Measurements from ENCODE around the gene NELL1.
"Not testable (repeated sequence)": the region's sequence is repeated elsewhere in the genome, so short reads cannot be mapped to it uniquely, and the experiment has no call there.

The NELL1 gene

GRCh38 chr11:20839231-20839630 is 169.8 kb downstream of the NELL1 start:
- no peaks in the 10 kb centered on the region for H3K27me3 Mint-ChIP-seq
- no peak for ATAC-seq (replicated peaks)

GRCh38 chr11:20840341-20840740 is 171.0 kb downstream of the NELL1 start:
- H3K27me3 Mint-ChIP-seq: no peaks in the 10 kb centered on the region
- H3K4me1 Mint-ChIP-seq: no peaks in the 10 kb centered on the region
- H3K4me3 Mint-ChIP-seq: no peak overlapping the region
- H3K9me3 Mint-ChIP-seq: no peaks in the 10 kb centered on the region
- ATAC-seq (replicated peaks) (no peak), DNase-seq (no peak)
- no peak overlapping the region for H3K27ac Mint-ChIP-seq
- no peaks in the 10 kb centered on the region for H3K36me3 Mint-ChIP-seq

More at GRCh38 chr11:20839231-20839630, 169.8 kb downstream of the NELL1 start:
- H3K27ac Mint-ChIP-seq: no peak overlapping the region
- no peak overlapping the region for H3K4me3 Mint-ChIP-seq
- no peak for DNase-seq
- no peaks in the 10 kb centered on the region for H3K36me3 Mint-ChIP-seq
- H3K4me1 Mint-ChIP-seq: no peaks in the 10 kb centered on the region
- H3K9me3 Mint-ChIP-seq: no peaks in the 10 kb centered on the region

GRCh38 chr11:20844216-20844615 is 174.8 kb downstream of the NELL1 start:
- H3K36me3 Mint-ChIP-seq: no peaks in the 10 kb centered on the region
- H3K27ac Mint-ChIP-seq: no peak overlapping the region
- ATAC-seq (replicated peaks) (no peak), DNase-seq (no peak)
- H3K9me3 Mint-ChIP-seq: peaks cover 0 to 1% of the 10 kb centered on the region in 2 donors
- H3K27me3 Mint-ChIP-seq: no peaks in the 10 kb centered on the region
- H3K4me1 Mint-ChIP-seq: no peaks in the 10 kb centered on the region
- no peak overlapping the region for H3K4me3 Mint-ChIP-seq

- Mint-ChIP-seq H3K27ac (no peak overlapping the region), H3K4me1 (no peaks in the 10 kb centered on the region), H3K36me3 (no peaks in the 10 kb centered on the region), H3K9me3 (peaks cover 0 to 1% of the 10 kb centered on the region in 2 donors), H3K4me3 (no peak overlapping the region), H3K27me3 (no peaks in the 10 kb centered on the region)
- DNase-seq (no peak), ATAC-seq (replicated peaks) (no peak)
These were observed 175.2 kb downstream of the NELL1 start for GRCh38 chr11:20844630-20845029.

- no peaks in the 10 kb centered on the region for H3K27me3 Mint-ChIP-seq
- DNase-seq (no peak), ATAC-seq (replicated peaks) (no peak)
- no peaks in the 10 kb centered on the region for H3K4me1 Mint-ChIP-seq
- no peak overlapping the region for H3K4me3 Mint-ChIP-seq
- peaks cover 4 to 8% of the 10 kb centered on the region in 2 donors for H3K9me3 Mint-ChIP-seq
- H3K36me3 Mint-ChIP-seq: no peaks in the 10 kb centered on the region
- H3K27ac Mint-ChIP-seq: no peak overlapping the region
These were observed 185.0 kb downstream of the NELL1 start for GRCh38 chr11:20854215-20854955.

- Mint-ChIP-seq H3K27me3 (no peaks in the 10 kb centered on the region), H3K36me3 (no peaks in the 10 kb centered on the region), H3K27ac (no peak overlapping the region), H3K4me1 (no peaks in the 10 kb centered on the region), H3K4me3 (no peak overlapping the region), H3K9me3 (peaks cover 0 to 8% of the 10 kb centered on the region in 2 donors)
- ATAC-seq (replicated peaks) (no peak), DNase-seq (no peak)
These were observed 191.9 kb downstream of the NELL1 start for GRCh38 chr11:20861322-20861721.

GRCh38 chr11:20862263-20862662 is 192.9 kb downstream of the NELL1 start:
- not testable (repeated sequence) for ATAC-seq (replicated peaks)

GRCh38 chr11:20864628-20865027 is 195.2 kb downstream of the NELL1 start:
- Mint-ChIP-seq H3K4me1 (no peaks in the 10 kb centered on the region), H3K27me3 (no peaks in the 10 kb centered on the region), H3K36me3 (no peaks in the 10 kb centered on the region), H3K9me3 (no peaks in the 10 kb centered on the region), H3K27ac (no peak overlapping the region), H3K4me3 (no peak overlapping the region)
- DNase-seq (no peak), ATAC-seq (replicated peaks) (no peak)

More at GRCh38 chr11:20862263-20862662, 192.9 kb downstream of the NELL1 start:
- not testable (repeated sequence) for H3K9me3 Mint-ChIP-seq, H3K27me3 Mint-ChIP-seq, DNase-seq, H3K27ac Mint-ChIP-seq, H3K4me1 Mint-ChIP-seq, H3K4me3 Mint-ChIP-seq, H3K36me3 Mint-ChIP-seq

- no peak overlapping the region for H3K4me3 Mint-ChIP-seq
- ATAC-seq (replicated peaks) (no peak), DNase-seq (no peak)
- no peak overlapping the region for H3K27ac Mint-ChIP-seq
- no peaks in the 10 kb centered on the region for H3K36me3 Mint-ChIP-seq
- H3K4me1 Mint-ChIP-seq: no peaks in the 10 kb centered on the region
- no peaks in the 10 kb centered on the region for H3K9me3 Mint-ChIP-seq
- no peaks in the 10 kb centered on the region for H3K27me3 Mint-ChIP-seq
These were observed 195.8 kb downstream of the NELL1 start for GRCh38 chr11:20865161-20865560.

GRCh38 chr11:20869123-20869522 is 199.7 kb downstream of the NELL1 start:
- Mint-ChIP-seq H3K4me3 (no peak overlapping the region), H3K27me3 (no peaks in the 10 kb centered on the region), H3K4me1 (no peaks in the 10 kb centered on the region), H3K27ac (no peak overlapping the region), H3K9me3 (no peaks in the 10 kb centered on the region), H3K36me3 (no peaks in the 10 kb centered on the region)
- ATAC-seq (replicated peaks) (no peak), DNase-seq (no peak)

- DNase-seq: no peak
- Mint-ChIP-seq H3K4me3 (no peak overlapping the region), H3K27me3 (no peaks in the 10 kb centered on the region), H3K36me3 (no peaks in the 10 kb centered on the region), H3K27ac (no peak overlapping the region), H3K4me1 (no peaks in the 10 kb centered on the region), H3K9me3 (no peaks in the 10 kb centered on the region)
- no peak for ATAC-seq (replicated peaks)
These were observed 203.7 kb downstream of the NELL1 start for GRCh38 chr11:20873054-20873453.

- H3K4me3 Mint-ChIP-seq: no peak overlapping the region
These were observed 205.0 kb downstream of the NELL1 start for GRCh38 chr11:20874358-20874757.

GRCh38 chr11:20875889-20876288 is 206.5 kb downstream of the NELL1 start:
- Mint-ChIP-seq H3K27me3 (peaks cover 0 to 4% of the 10 kb centered on the region in 2 donors), H3K27ac (no peak overlapping the region), H3K4me3 (no peak overlapping the region), H3K36me3 (no peaks in the 10 kb centered on the region), H3K9me3 (peaks cover 0 to 3% of the 10 kb centered on the region in 2 donors), H3K4me1 (no peaks in the 10 kb centered on the region)
- ATAC-seq (replicated peaks) (no peak), DNase-seq (no peak)

More at GRCh38 chr11:20874358-20874757, 205.0 kb downstream of the NELL1 start:
- DNase-seq (no peak), ATAC-seq (replicated peaks) (no peak)
- Mint-ChIP-seq H3K9me3 (peaks cover 0 to 3% of the 10 kb centered on the region in 2 donors), H3K27me3 (peaks cover 0 to 4% of the 10 kb centered on the region in 2 donors), H3K36me3 (no peaks in the 10 kb centered on the region), H3K27ac (no peak overlapping the region), H3K4me1 (no peaks in the 10 kb centered on the region)

GRCh38 chr11:20876738-20877137 is 207.4 kb downstream of the NELL1 start:
- H3K36me3 Mint-ChIP-seq: no peaks in the 10 kb centered on the region
- H3K9me3 Mint-ChIP-seq: peaks cover 0 to 3% of the 10 kb centered on the region in 2 donors
- DNase-seq: no peak
- H3K27me3 Mint-ChIP-seq: peaks cover 0 to 4% of the 10 kb centered on the region in 2 donors
- no peak for ATAC-seq (replicated peaks)
- H3K27ac Mint-ChIP-seq: no peak overlapping the region
- H3K4me1 Mint-ChIP-seq: no peaks in the 10 kb centered on the region
- no peak overlapping the region for H3K4me3 Mint-ChIP-seq

GRCh38 chr11:20880094-20880493 is 210.7 kb downstream of the NELL1 start:
- no peak overlapping the region for H3K4me3 Mint-ChIP-seq
- peaks cover 0 to 4% of the 10 kb centered on the region in 2 donors for H3K27me3 Mint-ChIP-seq
- no peak for ATAC-seq (replicated peaks)
- peaks cover 0 to 3% of the 10 kb centered on the region in 2 donors for H3K9me3 Mint-ChIP-seq
- H3K4me1 Mint-ChIP-seq: no peaks in the 10 kb centered on the region
- no peak for DNase-seq
- no peak overlapping the region for H3K27ac Mint-ChIP-seq
- H3K36me3 Mint-ChIP-seq: no peaks in the 10 kb centered on the region
